Measurements from ENCODE around the gene DDAH1.

Gene DDAH1

GRCh38 chr1:85322655-85323054 is 142.3 kb downstream of the DDAH1 start:
- DNase-seq, result no peak

GRCh38 chr1:85321237-85321964 is 143.6 kb downstream of the DDAH1 start:
- DNase-seq, result no peak

- DNase-seq, result no peak
Measured at GRCh38 chr1:85320371-85321131, 144.4 kb downstream of the DDAH1 start.

- DNase-seq, result no peak
Measured at GRCh38 chr1:85319931-85320330, 145.0 kb downstream of the DDAH1 start.

GRCh38 chr1:85319491-85319890 is 145.5 kb downstream of the DDAH1 start:
- DNase-seq, result no peak

GRCh38 chr1:85318217-85318616 is 146.7 kb downstream of the DDAH1 start:
- no peak for DNase-seq

- no peak for DNase-seq
Measured at GRCh38 chr1:85317560-85317959, 147.4 kb downstream of the DDAH1 start.

- no peak for DNase-seq
Measured at GRCh38 chr1:85316321-85316720, 148.6 kb downstream of the DDAH1 start.

- no peak for DNase-seq
Measured at GRCh38 chr1:85315789-85316188, 149.2 kb downstream of the DDAH1 start.

- DNase-seq, result no peak
Measured at GRCh38 chr1:85314726-85315125, 150.2 kb downstream of the DDAH1 start.

GRCh38 chr1:85313888-85314696 is 150.9 kb downstream of the DDAH1 start:
- DNase-seq, result no peak

- DNase-seq, result no peak
Measured at GRCh38 chr1:85311818-85312217, 153.1 kb downstream of the DDAH1 start.

GRCh38 chr1:85308833-85309350 is 156.1 kb downstream of the DDAH1 start:
- DNase-seq, result no peak

GRCh38 chr1:85307987-85308832 is 156.7 kb downstream of the DDAH1 start:
- DNase-seq, result no peak

GRCh38 chr1:85306236-85306635 is 158.7 kb downstream of the DDAH1 start:
- DNase-seq, result no peak

GRCh38 chr1:85303440-85304162 is 161.4 kb downstream of the DDAH1 start:
- DNase-seq, result no peak

GRCh38 chr1:85300140-85300539 is 164.8 kb downstream of the DDAH1 start:
- DNase-seq, result no peak

GRCh38 chr1:85297855-85298629 is 166.9 kb downstream of the DDAH1 start:
- DNase-seq, result no peak

- DNase-seq, result no peak
Measured at GRCh38 chr1:85297538-85297854, 167.5 kb downstream of the DDAH1 start.

- DNase-seq, result no peak
Measured at GRCh38 chr1:85296980-85297379, 168.0 kb downstream of the DDAH1 start.

- DNase-seq, result no peak
Measured at GRCh38 chr1:85295654-85296053, 169.3 kb downstream of the DDAH1 start.

Measured in 8988T (cell line).